ENCODE results near the gene ABHD2.

The ABHD2 gene

DNA sequence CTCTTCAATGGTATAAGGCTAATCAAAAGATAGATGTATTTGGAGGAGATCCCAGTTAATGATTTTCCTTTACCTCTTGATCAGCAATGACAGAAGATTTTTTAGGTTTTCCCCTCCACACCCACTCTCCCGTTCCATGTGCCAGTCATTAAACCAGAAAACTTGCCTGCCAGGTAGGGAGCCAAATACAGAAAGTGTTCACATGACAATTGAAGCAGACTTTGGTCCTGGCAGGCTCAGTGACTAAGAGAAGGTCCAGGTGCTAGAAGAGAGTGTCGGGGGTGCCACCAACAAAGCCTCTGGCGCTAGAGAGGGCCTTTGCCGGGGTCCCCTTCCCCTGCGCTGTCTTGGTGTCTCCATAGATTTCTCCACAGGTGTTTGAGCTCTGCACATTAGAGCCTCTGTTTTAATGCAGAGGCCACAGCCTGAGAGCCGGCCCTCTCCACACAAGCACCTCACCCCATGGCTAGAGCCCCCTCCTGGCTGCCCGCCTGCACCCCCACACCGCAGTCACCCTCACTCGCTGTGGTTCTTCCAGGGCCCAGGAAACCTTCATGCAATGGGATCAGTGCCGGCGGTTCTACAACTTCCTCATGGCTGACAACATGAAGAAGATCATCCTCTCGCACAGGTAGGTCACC, 96.8 kb downstream of the ABHD2 start:
- in situ Hi-C loops (cut with MboI; ENCODE audit: low sequenced_read_pairs, unreplicated experiment), result loop anchor here (10.0 kb wide), 1 partner anchor 280 kb away; no protein-coding TSS in a partner anchor
- TF ChIP-seq CTCF (IDR thresholded peaks at IDR 0.05; ENCODE audit: borderline replicate concordance, control extremely low read depth, extremely low read depth, insufficient read depth, missing control alignments), result no peak

GRCh38 chr15:89186803-89187202, 98.5 kb downstream of the ABHD2 start:
- no peak for TF ChIP-seq CTCF (IDR thresholded peaks at IDR 0.05; ENCODE audit: borderline replicate concordance, control extremely low read depth, extremely low read depth, insufficient read depth, missing control alignments)
- in situ Hi-C loops (cut with MboI; ENCODE audit: low sequenced_read_pairs, unreplicated experiment), result loop anchor here (10.0 kb wide), 1 partner anchor 282 kb away; no protein-coding TSS in a partner anchor
- no peak for DNase-seq (ENCODE audit: low spot score)

More for the DNA sequence above, 96.8 kb downstream of the ABHD2 start:
- no peak for DNase-seq (ENCODE audit: low spot score)

GRCh38 chr15:89187301-89187985, 99.2 kb downstream of the ABHD2 start:
- no peak for DNase-seq (ENCODE audit: low spot score)
- in situ Hi-C loops (cut with MboI; ENCODE audit: low sequenced_read_pairs, unreplicated experiment), result loop anchor here (10.0 kb wide), 1 partner anchor 283 kb away; no protein-coding TSS in a partner anchor
- no peak for TF ChIP-seq CTCF (IDR thresholded peaks at IDR 0.05; ENCODE audit: borderline replicate concordance, control extremely low read depth, extremely low read depth, insufficient read depth, missing control alignments)

- in situ Hi-C loops (cut with MboI; ENCODE audit: low sequenced_read_pairs, unreplicated experiment), result loop anchor here (10.0 kb wide), 1 partner anchor 283 kb away; no protein-coding TSS in a partner anchor
Observed at GRCh38 chr15:89187986-89188514, 99.8 kb downstream of the ABHD2 start.

GRCh38 chr15:89192136-89192535, 103.9 kb downstream of the ABHD2 start:
- in situ Hi-C loops (cut with MboI; ENCODE audit: low sequenced_read_pairs, unreplicated experiment), result no loop called here
- no peak for TF ChIP-seq CTCF (IDR thresholded peaks at IDR 0.05; ENCODE audit: borderline replicate concordance, control extremely low read depth, extremely low read depth, insufficient read depth, missing control alignments)
- DNase-seq (ENCODE audit: low spot score), result no peak

More at GRCh38 chr15:89187986-89188514, 99.8 kb downstream of the ABHD2 start:
- DNase-seq (ENCODE audit: low spot score), result no peak
- no peak for TF ChIP-seq CTCF (IDR thresholded peaks at IDR 0.05; ENCODE audit: borderline replicate concordance, control extremely low read depth, extremely low read depth, insufficient read depth, missing control alignments)

- DNase-seq (ENCODE audit: low spot score), result no peak
- in situ Hi-C loops (cut with MboI; ENCODE audit: low sequenced_read_pairs, unreplicated experiment), result no loop called here
- TF ChIP-seq CTCF (IDR thresholded peaks at IDR 0.05; ENCODE audit: borderline replicate concordance, control extremely low read depth, extremely low read depth, insufficient read depth, missing control alignments), result no peak
Observed at GRCh38 chr15:89192766-89193165, 104.5 kb downstream of the ABHD2 start.

Data from GM13976 (cell line).